AG04449 (cell line): ENCODE measurements around the gene DQX1.
A peak's percentile ranks its signal among the peaks of the same experiment; 100 is the strongest.

ENCODE experiments used
- CTCF ChIA-PET: fragments of 350-600 bp; formaldehyde crosslinking; extraction: SDS; loops from one replicate; lab custom pipeline; 2021; ENCODE audit warnings: antibody characterized with exemption; lab: Yijun Ruan, JAX
- POLR2A ChIA-PET: fragments of 400-600, 350-600 bp; formaldehyde crosslinking; extraction: SDS; loops from one replicate; lab custom pipeline; 2020; ENCODE audit warnings: antibody characterized with exemption, inconsistent platforms; lab: Yijun Ruan, JAX
- DNase-seq: peaks from one replicate; pipeline ENCODE4 v3.0.0-alpha.2; 2010; ENCODE audit warnings: low read depth, low spot score
- H3K4me3 ChIP-seq: 2 replicates; pipeline ENCODE4 v1.5.1; 2011; ENCODE audit warnings: low read depth, mild to moderate bottlenecking, control low read depth, low read length
- CTCF ChIP-seq: IDR thresholded peaks from one replicate; pipeline ENCODE4 v1.5.1; 2011; ENCODE audit warnings: mild to moderate bottlenecking, moderate library complexity, low read length, control low read depth, inconsistent platforms; ENCODE audit not compliant: insufficient read depth; ENCODE audit errors: missing control alignments

Gene DQX1

DNA sequence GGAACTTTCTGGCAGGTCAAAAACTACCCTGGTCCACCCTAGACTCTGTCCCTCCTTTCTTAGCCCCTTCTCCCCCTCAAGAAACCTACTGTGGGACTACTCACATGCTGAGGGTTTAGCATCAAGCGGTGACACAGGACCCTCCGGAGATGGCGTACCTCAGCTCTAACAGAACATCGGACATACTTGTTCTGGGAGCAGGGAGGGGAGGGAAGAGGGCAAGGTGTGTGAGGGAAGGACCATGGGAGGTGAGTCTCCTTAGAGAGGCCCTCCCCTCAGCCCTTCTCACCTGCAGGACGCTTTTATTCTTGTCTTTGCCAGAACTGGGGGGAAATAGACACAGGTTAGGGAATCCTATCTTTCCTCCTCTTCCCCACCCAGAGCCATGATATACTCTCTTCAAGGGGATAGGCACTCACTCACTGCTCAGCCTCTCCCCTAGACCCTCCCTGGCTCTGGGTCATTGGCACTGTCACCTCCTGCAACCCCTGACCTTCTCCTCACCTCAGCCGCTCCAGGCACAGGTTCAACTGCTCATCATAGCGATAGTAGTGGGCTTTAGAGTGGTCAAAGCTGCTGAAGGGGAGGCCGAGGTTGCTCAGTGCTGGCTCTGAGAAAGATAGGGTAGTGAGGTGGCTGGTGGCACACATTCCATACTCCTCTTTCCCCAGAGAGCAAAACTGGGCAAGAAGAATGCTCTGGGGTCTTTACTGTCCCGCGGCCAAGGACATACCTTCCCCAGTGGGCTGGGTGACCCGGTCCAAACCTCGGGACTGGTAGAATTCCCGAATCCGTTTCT is 20.4 kb downstream of the DQX1 start:
- ChIA-PET CTCF (interaction anchor here (0.5 to 13.6 kb wide), 7 partner anchors 22 to 276 kb away, joined by 3 to 202 read pairs (median 7); partner anchors contain the start of genes AUP1, CCDC142, HTRA2 and TTC31), POLR2A (interaction anchor here (0.7 kb wide), 1 partner anchor 681 kb away, joined by 3 read pairs; no protein-coding TSS in a partner anchor)
- DNase-seq = no peak
- peak overlapping the region; percentile 24; the same call in 1 of the 2 replicates for H3K4me3 ChIP-seq
- TF ChIP-seq CTCF = no peak

DNA sequence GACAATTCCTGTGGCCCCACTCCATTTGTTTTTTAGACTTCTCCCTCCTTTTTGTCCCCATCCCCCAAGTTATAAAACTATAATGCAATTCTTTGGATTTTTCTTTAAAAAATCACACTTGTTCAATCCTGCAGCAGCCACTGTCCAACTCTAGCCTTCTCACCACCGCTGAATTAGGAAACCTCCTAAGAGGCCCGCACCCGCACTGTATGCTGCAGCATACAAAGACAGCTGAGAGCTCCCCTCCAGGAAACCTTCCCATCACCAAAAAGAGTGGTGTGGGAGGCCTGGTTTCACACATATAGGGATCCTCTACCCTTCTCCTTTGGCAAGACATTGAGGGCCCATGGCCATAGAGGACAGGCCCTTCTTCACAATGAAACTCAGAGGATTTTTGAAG is 21.4 kb downstream of the DQX1 start:
- POLR2A ChIA-PET = interaction anchor here (1.5 kb wide), 1 partner anchor 27 kb away, joined by 11 read pairs; no protein-coding TSS in a partner anchor
- no peak for TF ChIP-seq CTCF
- DNase-seq = no peak
- CTCF ChIA-PET = interaction anchor here (0.6 to 13.6 kb wide), 5 partner anchors 22 to 139 kb away, joined by 3 to 202 read pairs (median 14); partner anchors contain the start of genes CCDC142 and TTC31
- H3K4me3 ChIP-seq = no peak overlapping the region

DNA sequence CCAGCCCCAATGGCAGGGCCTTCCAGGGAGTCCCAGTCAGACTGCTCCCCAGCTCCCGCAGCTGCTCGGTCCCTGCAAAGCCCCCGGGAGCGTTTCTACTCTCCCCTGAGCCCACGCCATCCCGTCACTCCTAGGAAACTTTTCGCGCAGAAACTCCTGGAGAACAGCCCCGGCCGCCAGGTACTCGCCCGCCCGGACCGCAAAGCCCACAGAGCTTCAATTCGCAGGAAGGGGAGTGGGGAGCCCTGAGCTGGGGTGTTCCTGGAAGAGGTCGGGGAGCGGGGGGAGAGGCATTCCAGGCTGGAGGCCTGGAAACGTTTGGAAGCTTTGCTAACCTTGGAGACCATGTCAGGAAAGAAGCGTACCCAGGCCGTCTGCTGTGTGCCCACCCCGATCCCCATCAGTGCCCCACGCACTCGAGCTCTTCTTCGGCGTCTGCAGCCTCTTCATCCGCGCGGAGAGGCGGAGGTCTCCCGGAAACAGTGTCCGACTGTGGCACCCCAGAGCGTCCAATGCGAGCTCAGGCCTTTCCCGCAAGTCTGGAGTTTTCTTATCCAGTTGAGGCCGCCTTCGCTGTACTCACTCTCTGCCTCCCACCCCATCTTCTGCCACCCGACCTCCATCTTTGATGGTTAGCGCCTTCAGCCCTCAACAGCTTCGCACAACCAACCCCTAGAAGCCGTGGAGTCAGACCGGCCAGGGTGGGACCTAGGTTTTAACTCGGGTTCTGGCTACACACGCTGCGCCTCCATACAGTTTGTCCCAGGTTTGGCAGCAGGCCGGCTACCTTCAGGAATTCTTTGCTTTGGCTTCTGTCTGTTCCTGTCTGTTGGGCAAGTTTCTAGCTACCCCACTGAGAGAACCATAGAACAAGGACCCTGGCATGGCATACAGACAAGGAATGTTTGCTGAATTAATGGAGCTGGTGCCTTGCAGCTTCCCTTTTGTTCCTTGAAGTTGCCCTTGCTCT is 22.2 kb downstream of the DQX1 start:
- ChIA-PET POLR2A (interaction anchor here (0.6 to 1.5 kb wide), 7 partner anchors 21 to 86 kb away, joined by 3 to 11 read pairs (median 3); partner anchors contain the start of genes AUP1, CCDC142, DQX1 and HTRA2), CTCF (interaction anchor here (0.6 to 13.6 kb wide), 6 partner anchors 9 to 140 kb away, joined by 3 to 202 read pairs (median 8); partner anchors contain the start of genes CCDC142 and TTC31)
- peak overlapping the region; percentile 64 for H3K4me3 ChIP-seq
- DNase-seq = no peak
- TF ChIP-seq CTCF = no peak

DNA sequence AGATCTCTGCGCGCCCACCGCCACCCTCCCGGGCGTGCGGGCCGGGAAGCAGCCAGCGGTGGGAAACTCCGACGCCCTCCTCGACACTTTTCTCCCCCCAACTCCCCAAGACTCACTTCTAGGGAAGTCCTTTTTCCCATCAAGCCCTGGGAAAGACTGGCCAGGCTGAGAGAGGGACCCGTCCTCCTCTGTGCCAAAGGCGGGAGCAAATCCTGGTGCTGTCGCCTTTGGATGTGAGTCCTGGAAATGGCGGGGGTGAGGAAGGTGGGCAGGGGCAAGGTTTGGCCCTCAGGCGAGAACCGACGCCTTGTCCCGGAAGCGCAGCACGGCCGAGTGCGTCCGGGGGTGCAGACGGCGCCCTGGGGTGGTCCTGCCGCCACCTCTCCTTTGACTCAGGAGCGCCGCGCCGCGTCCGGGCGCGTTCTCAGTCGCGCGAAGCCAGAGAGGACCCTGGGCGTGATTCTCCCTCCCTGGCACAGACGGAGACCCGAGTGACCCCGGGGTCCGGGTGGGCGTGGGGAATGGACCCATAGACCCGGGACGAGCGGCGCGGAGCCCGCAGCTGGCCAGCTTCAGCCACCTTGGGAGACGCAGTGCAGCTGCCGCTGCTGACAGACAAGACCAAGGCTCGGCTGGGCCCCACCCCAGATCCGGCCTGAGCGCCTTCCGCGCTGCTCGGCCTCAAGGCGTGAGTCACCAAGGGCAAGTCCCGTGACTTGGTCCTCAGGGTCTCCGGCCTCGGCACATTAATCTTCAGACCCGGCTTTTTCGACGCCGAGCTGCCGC is 23.1 kb downstream of the DQX1 start:
- POLR2A ChIA-PET = interaction anchor here (0.6 to 1.5 kb wide), 7 partner anchors 20 to 87 kb away, joined by 3 to 11 read pairs (median 3); partner anchors contain the start of genes AUP1, CCDC142, DQX1 and HTRA2
- peak; percentile 55 for TF ChIP-seq CTCF
- CTCF ChIA-PET = interaction anchor here (1.0 to 13.6 kb wide), 4 partner anchors 10 to 84 kb away, joined by 3 to 202 read pairs (median 20); partner anchors contain the start of genes CCDC142 and TTC31
- peak overlapping the region; percentile 64 for H3K4me3 ChIP-seq
- DNase-seq = no peak

- no peak for TF ChIP-seq CTCF
- H3K4me3 ChIP-seq = peak overlapping the region; percentile 64
- no peak for DNase-seq
- POLR2A ChIA-PET = no interaction called here
- CTCF ChIA-PET = interaction anchor here (1.2 to 13.6 kb wide), 4 partner anchors 9 to 85 kb away, joined by 3 to 202 read pairs (median 22); partner anchors contain the start of genes CCDC142 and TTC31
These were observed 23.8 kb downstream of the DQX1 start for GRCh38 chr2:74502147-74502719.
